Heart left ventricle (tissue), 16 donors: ENCODE results near the gene SMOC1. TPM values are rescaled to one million over a fixed set of nuclear protein-coding genes. Genes with fewer than 3 reads are reported as not detected.

ENCODE experiments used
- ATAC-seq, 4 donors: fragments of 200-7000 bp; cut with Tn5 transposase; one replicate each; pipeline ENCODE4 v1.9.1; 2020 to 2022; ENCODE audit warnings: moderate library complexity in 4 of 4, mild to moderate bottlenecking in 3 of 4, moderate number of reproducible peaks in 1 of 4
- DNase-seq, 5 donors: peaks; one replicate each; pipeline ENCODE4 v3.0.0-alpha.2; 2020
- H3K27ac ChIP-seq, 12 donors: fragments of 200-600 bp; sonication (generic) in 4 of 12; one replicate each; pipeline versions ENCODE4 v1.5.0 to v1.8.0; 2016 to 2022; ENCODE audit warnings: mild to moderate bottlenecking in 2 of 12
- H3K27me3 ChIP-seq, 9 donors: fragments of 200-600 bp; sonication (generic) in 2 of 9; one replicate each; pipeline versions ENCODE4 v1.5.1 to v1.8.0; 2016 to 2022; ENCODE audit warnings: mild to moderate bottlenecking in 3 of 9
- H3K36me3 ChIP-seq, 9 donors: fragments of 200-600 bp; sonication (generic) in 2 of 9; one replicate each; pipeline versions ENCODE4 v1.5.0 to v1.8.0; 2018 to 2022; ENCODE audit warnings: mild to moderate bottlenecking in 2 of 9
- H3K4me1 ChIP-seq, 12 donors: fragments of 200-600 bp; sonication (generic) in 4 of 12; one replicate each; pipeline versions ENCODE4 v1.5.0 to v1.8.0; 2016 to 2022; ENCODE audit warnings: mild to moderate bottlenecking in 3 of 12
- H3K4me3 ChIP-seq, 12 donors: fragments of 200-600 bp; sonication (generic) in 4 of 12; one replicate each; pipeline versions ENCODE4 v1.5.0 to v1.8.0; 2017 to 2022; ENCODE audit warnings: mild to moderate bottlenecking in 9 of 12, moderate library complexity in 4 of 12
- H3K9me3 ChIP-seq, 12 donors: fragments of 200-600 bp; sonication (generic) in 4 of 12; one replicate each; pipeline versions ENCODE4 v1.5.0 to v1.8.0; 2016 to 2022; ENCODE audit warnings: mild to moderate bottlenecking in 1 of 12
- POLR2A ChIP-seq, 2 donors: fragments of 450-650 bp; IDR thresholded peaks; one replicate each; pipeline ENCODE4 v1.6.1; 2017; ENCODE audit warnings: antibody characterized with exemption in 2 of 2, mild to moderate bottlenecking in 2 of 2, moderate library complexity in 2 of 2
- WGBS, 4 donors: extraction: QIAGEN DNeasy Blood & Tissue Kit in 2 of 4; methylation state at CpG; one replicate each; pipeline versions ENCODE4 v1.1.5 to v1.1.7; 2013 to 2018; 5-methylcytosine and 5-hydroxymethylcytosine counted together
- intact Hi-C, 10 donors: fragments of 100-400 bp; cut with DNase I; formaldehyde crosslinking; loops; one replicate each; pipeline versions ENCODE4 v1.11.1 to v1.14.2; 2022
- polyA plus RNA-seq, 2 donors: library from polyadenylated mRNA; stranded (reverse); fragments of 200-250 nt; gene quantifications; one replicate each; pipeline ENCODE4 v1.2.3, GENCODE V29; 2013
- total RNA-seq, 9 donors: library from RNA; depleted of rRNA in 2 of 9; stranded (reverse); fragments of >200 nt in 2 of 9; fragmentation: NEBNext Ultra II Directional in 3 of 9; extraction: Animal tissue kit (Norgen Biotek cat#: 25700) in 3 of 9; gene quantifications; one replicate each; pipeline versions ENCODE4 v1.1.0 to v1.2.4, GENCODE V29; 2016 to 2023
- TF ChIP-seq, protein P1 (sequence below), 12 donors: fragments of 200-600 bp; sonication (generic) in 4 of 12; IDR thresholded peaks; one replicate each; pipeline versions ENCODE4 v1.5.0 to v1.8.0; 2018 to 2022; ENCODE audit warnings: antibody characterized with exemption in 12 of 12, mild to moderate bottlenecking in 5 of 12
- donor health status: ischemic (EF 13 %, LVEDD 7.1; RV severe dilation, severe dysfunction).
- donor health status: healthy with polysubstance abuse.
- donor health status: DM: no; HTN: yes; CAD: no.
- donor health status: DM: no; HTN: no; CAD: no.
- donor health status: ischemic (EF 25% LVEDD 6.9; RV normal size, moderate dysfunction).
- donor health status: ischemic (EF 25% LVEDD 5.7; RV mildly dilated, moderate dysfunction).
- donor health status: healthy.
- donor health status: DM: yes; HTN: yes; CAD: no.
- donor health status: ischemic (EF 35%, LVEDD 5.7; RV mildly dilated, moderate dysfunction).
- donor health status: nonischemic (EF 11% LVEDD 7.7; RV severe dilation, severe dysfunction).
- donor health status: DM: yes; HTN: yes; CAD: no.
- donor health status: PGD.
- donor health status: ischemic (EF 29% LVEDD 5.4; RV normal size, mild dysfunction).
- donor health status: nonischemic (EF 23%, LVEDD 6.1; RV moderate dilation, normal function).

SMOC1 gene
- total and polyA plus RNA-seq, 11 donors = 0.57 to 2.8 (median 0.85) TPM; not detected in 2

GRCh38 chr14:69955855-69956845 is 76.9 kb downstream of the SMOC1 start:
- Histone ChIP-seq H3K4me3 (no peak overlapping the region), H3K9me3 (peaks cover 0 to under 1% (median 0%) of the 10 kb centered on the region in 12 donors), H3K4me1 (no peaks in the 10 kb centered on the region), H3K36me3 (no peaks in the 10 kb centered on the region), H3K27me3 (peaks cover 0 to 14% (median 6%) of the 10 kb centered on the region in 9 donors), H3K27ac (no peak overlapping the region)
- TF ChIP-seq, protein P1, sequence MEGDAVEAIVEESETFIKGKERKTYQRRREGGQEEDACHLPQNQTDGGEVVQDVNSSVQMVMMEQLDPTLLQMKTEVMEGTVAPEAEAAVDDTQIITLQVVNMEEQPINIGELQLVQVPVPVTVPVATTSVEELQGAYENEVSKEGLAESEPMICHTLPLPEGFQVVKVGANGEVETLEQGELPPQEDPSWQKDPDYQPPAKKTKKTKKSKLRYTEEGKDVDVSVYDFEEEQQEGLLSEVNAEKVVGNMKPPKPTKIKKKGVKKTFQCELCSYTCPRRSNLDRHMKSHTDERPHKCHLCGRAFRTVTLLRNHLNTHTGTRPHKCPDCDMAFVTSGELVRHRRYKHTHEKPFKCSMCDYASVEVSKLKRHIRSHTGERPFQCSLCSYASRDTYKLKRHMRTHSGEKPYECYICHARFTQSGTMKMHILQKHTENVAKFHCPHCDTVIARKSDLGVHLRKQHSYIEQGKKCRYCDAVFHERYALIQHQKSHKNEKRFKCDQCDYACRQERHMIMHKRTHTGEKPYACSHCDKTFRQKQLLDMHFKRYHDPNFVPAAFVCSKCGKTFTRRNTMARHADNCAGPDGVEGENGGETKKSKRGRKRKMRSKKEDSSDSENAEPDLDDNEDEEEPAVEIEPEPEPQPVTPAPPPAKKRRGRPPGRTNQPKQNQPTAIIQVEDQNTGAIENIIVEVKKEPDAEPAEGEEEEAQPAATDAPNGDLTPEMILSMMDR (IDR thresholded peaks at IDR 0.05) = no peak
- TF ChIP-seq POLR2A (IDR thresholded peaks at IDR 0.05) = no peak
- intact Hi-C loops = no loop called here
- no peak for DNase-seq
- WGBS, 4 donors = 68 to 75% (median 74%) methylated on average over 10 to 11 of the region's 11 CpGs
- ATAC-seq = no peak

DNA sequence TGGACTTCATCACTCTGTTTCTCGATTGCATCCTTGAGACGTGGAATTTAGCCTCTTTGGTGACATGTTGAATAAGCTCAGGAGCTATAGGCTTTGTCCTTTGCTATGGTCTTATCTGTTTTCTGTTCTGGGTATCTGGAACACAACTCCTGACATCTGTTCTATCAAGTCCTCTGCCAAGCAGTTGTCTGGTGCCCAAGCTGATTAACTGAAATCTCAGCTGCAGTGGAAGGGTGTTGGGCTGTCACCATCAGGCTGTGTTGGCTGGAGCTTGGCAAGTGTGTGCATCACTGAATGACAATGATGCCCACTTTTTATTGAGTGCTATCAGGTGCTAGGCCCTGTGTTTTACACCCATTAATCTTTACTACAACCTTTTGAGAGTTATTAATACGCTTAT is 77.8 kb downstream of the SMOC1 start:
- ATAC-seq = no peak
- TF ChIP-seq, protein P1 (IDR thresholded peaks at IDR 0.05) = no peak
- no peak for TF ChIP-seq POLR2A (IDR thresholded peaks at IDR 0.05)

GRCh38 chr14:69957986-69958385 is 78.8 kb downstream of the SMOC1 start:
- WGBS, 4 donors = 41 to 94% (median 87%) methylated on average over 1 of the region's 1 CpG
- intact Hi-C loops = no loop called here
- Histone ChIP-seq H3K36me3 (no peaks in the 10 kb centered on the region), H3K4me3 (no peak overlapping the region), H3K27me3 (peaks cover 0 to 13% (median 6%) of the 10 kb centered on the region in 9 donors), H3K9me3 (no peaks in the 10 kb centered on the region), H3K27ac (no peak overlapping the region), H3K4me1 (no peaks in the 10 kb centered on the region)
- no peak for ATAC-seq
- TF ChIP-seq, protein P1 (IDR thresholded peaks at IDR 0.05) = no peak
- no peak for TF ChIP-seq POLR2A (IDR thresholded peaks at IDR 0.05)
- DNase-seq = no peak

More for the DNA sequence above, 77.8 kb downstream of the SMOC1 start:
- Histone ChIP-seq H3K36me3 (no peaks in the 10 kb centered on the region), H3K27me3 (peaks cover 0 to 14% (median 6%) of the 10 kb centered on the region in 9 donors), H3K9me3 (no peaks in the 10 kb centered on the region), H3K4me3 (no peak overlapping the region), H3K27ac (no peak overlapping the region), H3K4me1 (no peaks in the 10 kb centered on the region)
- whole genome bisulfite sequencing, 4 donors = 58 to 72% (median 66%) methylated on average over 3 of the region's 3 CpGs
- intact Hi-C loops = no loop called here
- no peak for DNase-seq

DNA sequence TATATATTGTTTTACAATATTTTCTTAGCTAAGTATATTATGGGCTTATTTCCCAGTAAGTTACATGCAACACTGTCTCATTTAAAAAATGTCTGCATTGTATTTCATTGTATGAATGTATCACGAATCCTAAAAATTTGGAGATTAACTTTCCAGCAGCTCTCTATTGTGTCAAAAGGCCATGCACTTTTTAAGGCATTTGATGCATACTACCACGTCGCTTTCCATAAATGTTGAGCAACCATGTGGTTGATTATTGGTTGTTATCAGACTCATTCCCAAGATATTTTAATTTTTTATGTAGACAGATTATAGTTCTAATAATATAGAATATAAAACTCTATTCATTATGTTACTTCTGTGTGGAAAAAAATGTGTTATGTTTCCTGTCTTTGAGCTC is 79.9 kb downstream of the SMOC1 start:
- Histone ChIP-seq H3K27me3 (peaks cover 0 to 12% (median 4%) of the 10 kb centered on the region in 9 donors), H3K27ac (no peak overlapping the region), H3K4me3 (no peak overlapping the region), H3K4me1 (no peaks in the 10 kb centered on the region), H3K36me3 (no peaks in the 10 kb centered on the region), H3K9me3 (no peaks in the 10 kb centered on the region)
- no peak for DNase-seq
- ATAC-seq = no peak
- intact Hi-C loops = no loop called here
- WGBS, 4 donors = 86 to 89% (median 89%) methylated on average over 3 of the region's 3 CpGs
- no peak for TF ChIP-seq POLR2A (IDR thresholded peaks at IDR 0.05)
- TF ChIP-seq, protein P1 (IDR thresholded peaks at IDR 0.05) = no peak
